ENCODE data around the gene NDUFS6.

DNA sequence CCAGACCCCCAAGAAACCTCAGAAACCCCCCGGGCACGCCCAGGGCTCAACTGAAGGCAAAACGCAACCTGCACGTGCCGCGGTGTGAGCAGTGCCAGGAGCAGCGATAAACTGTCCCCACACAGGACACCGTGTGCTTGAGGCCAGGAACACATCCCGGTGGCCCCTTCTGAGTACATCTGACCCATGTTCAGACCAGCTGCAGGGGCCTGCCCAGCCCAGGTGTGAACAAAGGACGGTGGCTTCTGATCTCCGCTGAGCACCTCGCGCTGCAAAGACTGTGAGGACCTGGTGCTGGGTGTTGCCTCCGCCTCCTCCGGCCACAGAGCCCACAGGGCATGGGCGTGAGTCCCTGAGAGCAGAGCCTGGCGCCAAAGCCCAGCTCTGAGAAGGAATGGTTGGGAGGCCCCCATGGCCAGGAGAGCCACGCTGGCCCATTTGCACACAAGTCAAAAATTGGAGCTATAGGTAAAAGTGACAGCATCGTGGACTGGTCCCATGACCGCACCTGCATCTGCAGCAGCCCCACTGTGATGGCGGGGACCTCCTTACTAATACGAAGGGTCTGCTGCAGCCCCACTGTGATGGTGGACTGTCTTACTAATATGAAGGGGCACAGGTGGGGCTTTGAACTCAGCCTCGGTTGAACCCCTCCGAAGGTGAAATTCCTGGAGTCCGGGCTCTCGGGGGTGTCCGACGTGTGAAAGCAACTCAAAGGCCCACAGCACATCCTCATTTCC lies 31.5 kb downstream of the NDUFS6 start:
- TF ChIP-seq CTCF (conservative IDR thresholded peaks at IDR 0.05) (no peak), ZFX (IDR thresholded peaks at IDR 0.05) (no peak)
